DMS153 (cell line): ENCODE data around the gene TMEM131L.

ENCODE experiments used
- DNase-seq: peaks from one replicate; lab custom pipeline; 2025; lab: John Stamatoyannopoulos, UW

Gene TMEM131L

GRCh38 chr4:153523941-153524386, 57.8 kb downstream of the TMEM131L start:
- DNase-seq = no peak

GRCh38 chr4:153524682-153525081, 58.5 kb downstream of the TMEM131L start:
- no peak for DNase-seq

- no peak for DNase-seq
Measured at GRCh38 chr4:153527690-153528089, 61.5 kb downstream of the TMEM131L start.

- DNase-seq = no peak
Measured at GRCh38 chr4:153528705-153529485, 62.7 kb downstream of the TMEM131L start.

- DNase-seq = no peak
Measured at GRCh38 chr4:153529646-153530045, 63.5 kb downstream of the TMEM131L start.

- no peak for DNase-seq
Measured at GRCh38 chr4:153530284-153530999, 64.3 kb downstream of the TMEM131L start.

GRCh38 chr4:153531000-153531358, 64.8 kb downstream of the TMEM131L start:
- no peak for DNase-seq

GRCh38 chr4:153531976-153532626, 65.9 kb downstream of the TMEM131L start:
- DNase-seq = no peak

GRCh38 chr4:153532636-153533035, 66.5 kb downstream of the TMEM131L start:
- DNase-seq = no peak

GRCh38 chr4:153533387-153533786, 67.2 kb downstream of the TMEM131L start:
- no peak for DNase-seq

GRCh38 chr4:153534792-153535629, 68.9 kb downstream of the TMEM131L start:
- DNase-seq = no peak

GRCh38 chr4:153535772-153536513, 69.8 kb downstream of the TMEM131L start:
- DNase-seq = no peak

GRCh38 chr4:153537493-153537960, 71.4 kb downstream of the TMEM131L start:
- DNase-seq = no peak

GRCh38 chr4:153538487-153539357, 72.6 kb downstream of the TMEM131L start:
- DNase-seq = no peak

GRCh38 chr4:153539422-153539821, 73.3 kb downstream of the TMEM131L start:
- no peak for DNase-seq

- DNase-seq = no peak
Measured at GRCh38 chr4:153541456-153542096, 75.4 kb downstream of the TMEM131L start.

GRCh38 chr4:153542131-153542530, 76.0 kb downstream of the TMEM131L start:
- DNase-seq = no peak

GRCh38 chr4:153542834-153543233, 76.7 kb downstream of the TMEM131L start:
- no peak for DNase-seq

- no peak for DNase-seq
Measured at GRCh38 chr4:153543351-153543750, 77.2 kb downstream of the TMEM131L start.

- DNase-seq = no peak
Measured at GRCh38 chr4:153545822-153546221, 79.7 kb downstream of the TMEM131L start.
